DND-41 (cell line): Measurements from ENCODE around the gene ATP4B.

Source experiments
- CTCF ChIP-seq: IDR thresholded peaks from 2 replicates; pipeline ENCODE4 v1.5.1; 2012; ENCODE audit warnings: borderline replicate concordance, low read length, moderate library complexity, mild to moderate bottlenecking; ENCODE audit not compliant: poor library complexity, severe bottlenecking; ENCODE audit errors: extremely low read depth
- EZH2 ChIP-seq: IDR thresholded peaks from 3 replicates; pipeline ENCODE4 v1.6.1; 2012; ENCODE audit warnings: borderline replicate concordance, low read depth, mild to moderate bottlenecking, moderate library complexity, low read length, inconsistent platforms; ENCODE audit not compliant: severe bottlenecking

- TF ChIP-seq CTCF, result no peak
- no peak for TF ChIP-seq EZH2
Observed at GRCh38 chr13:113672002-113672651, 14.1 kb upstream of the ATP4B start.
